Measurements from ENCODE around the gene C17orf50. TPM values are rescaled to one million over a fixed set of nuclear protein-coding genes. Genes with fewer than 3 reads are reported as not detected.

Gene C17orf50
- polyA plus RNA-seq, 5 donors, result 0.14 to 0.23 (median 0.21) TPM; not detected in 2

GRCh38 chr17:35786941-35787432, 26.3 kb downstream of the C17orf50 start:
- no peak for DNase-seq

GRCh38 chr17:35788477-35789368, 28.0 kb downstream of the C17orf50 start:
- no peak for DNase-seq

- DNase-seq, result no peak
Observed at GRCh38 chr17:35790841-35791240, 30.2 kb downstream of the C17orf50 start.

GRCh38 chr17:35791681-35792350, 31.1 kb downstream of the C17orf50 start:
- no peak for DNase-seq

GRCh38 chr17:35793257-35793656, 32.6 kb downstream of the C17orf50 start:
- no peak for DNase-seq

GRCh38 chr17:35795007-35795870, 34.6 kb downstream of the C17orf50 start, which contains the start of gene MMP28:
MMP28 (minus strand) TSS chr17:35795641; CDS start chr17:35795377, 264 bp downstream.
- DNase-seq, result no peak

- DNase-seq, result no peak
Observed at GRCh38 chr17:35795871-35796265, 35.2 kb downstream of the C17orf50 start.

- DNase-seq, result no peak
Observed at GRCh38 chr17:35796942-35797341, 36.3 kb downstream of the C17orf50 start.

- DNase-seq, result no peak
Observed at GRCh38 chr17:35797370-35797769, 36.7 kb downstream of the C17orf50 start.

- no peak for DNase-seq
Observed at GRCh38 chr17:35797918-35798317, 37.2 kb downstream of the C17orf50 start.

GRCh38 chr17:35799942-35800341, 39.3 kb downstream of the C17orf50 start:
- no peak for DNase-seq

GRCh38 chr17:35801583-35802224, 41.0 kb downstream of the C17orf50 start:
- peak; percentile 42 to 49 for DNase-seq

GRCh38 chr17:35804658-35805192, 44.0 kb downstream of the C17orf50 start:
- DNase-seq, result peak; percentile 63 to 76

- DNase-seq, result no peak
Observed at GRCh38 chr17:35807371-35808144, 46.9 kb downstream of the C17orf50 start.

GRCh38 chr17:35808240-35808961, 47.7 kb downstream of the C17orf50 start:
- DNase-seq, result no peak

- peak; percentile 96 for DNase-seq
Observed at GRCh38 chr17:35808962-35809854, 48.5 kb downstream of the C17orf50 start, which contains the start of gene TAF15. TAF15 (plus strand) TSS chr17:35809484; CDS start chr17:35809570, 86 bp downstream.

- DNase-seq, result no peak
Observed at GRCh38 chr17:35809855-35810461, 49.3 kb downstream of the C17orf50 start.

- no peak for DNase-seq
Observed at GRCh38 chr17:35811759-35812158, 51.1 kb downstream of the C17orf50 start.

Data from right lung (tissue), 5 donors.